Measurements from ENCODE around the gene ACVR2B. TPM values are rescaled to one million over a fixed set of nuclear protein-coding genes. Genes with fewer than 3 reads are reported as not detected.

ACVR2B gene
- total and polyA plus RNA-seq, 7 experiments from 2014 or later, result 0.71 to 14.0 (median 7.5) TPM

DNA sequence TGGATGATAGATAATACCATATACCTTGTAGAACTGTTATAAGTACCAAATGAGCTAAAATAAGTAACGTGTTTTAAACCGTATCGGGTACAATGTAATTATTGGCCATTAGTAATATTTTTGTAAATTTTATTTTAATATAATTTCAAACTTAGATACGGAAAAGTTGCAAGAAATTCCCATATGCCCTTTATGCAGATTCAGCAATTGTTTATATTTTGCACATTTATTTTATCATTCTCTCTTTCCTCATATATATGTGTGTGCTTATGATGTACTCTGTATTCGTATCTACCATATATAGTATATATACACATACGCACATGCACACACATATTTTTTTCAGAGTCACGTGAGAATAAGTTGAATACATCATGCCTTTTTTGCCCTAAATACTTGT, 80.9 kb downstream of the ACVR2B start:
- DNase-seq (no peak), ATAC-seq (no peak)
- POLR2A ChIA-PET, result no interaction called here
- H3K36me3 Mint-ChIP-seq, result peaks cover 2 to 39% (median 13%) of the 10 kb centered on the region in 5 donors
- no peak overlapping the region for H3K4me3 ChIP-seq (ENCODE audit: low read length)
- H3K27me3 ChIP-seq (ENCODE audit: control insufficient read depth in 2 of 2, insufficient read depth in 2 of 2, low read length in 2 of 2), result no peaks in the 10 kb centered on the region
- H3K4me1 Mint-ChIP-seq, result peaks cover 0 to 6% (median 0%) of the 10 kb centered on the region in 7 donors
- H3K9me3 ChIP-seq (ENCODE audit: control insufficient read depth in 2 of 3, low read length in 3 of 3), result no peaks in the 10 kb centered on the region
- H3K27ac ChIP-seq (ENCODE audit: low read depth, low read length), result no peak overlapping the region
- no peaks in the 10 kb centered on the region for H3K4me1 ChIP-seq (ENCODE audit: control insufficient read depth in 2 of 2, insufficient read depth in 2 of 2, low read length in 2 of 2)
- H3K36me3 ChIP-seq (ENCODE audit: control insufficient read depth in 2 of 3, insufficient read depth in 3 of 3, low read length in 3 of 3), result peaks cover 0 to 3% (median 0%) of the 10 kb centered on the region in 3 experiments
- no peaks in the 10 kb centered on the region for H3K27me3 Mint-ChIP-seq
- peaks cover 0 to 1% (median 0%) of the 10 kb centered on the region in 11 donors for H3K9me3 Mint-ChIP-seq
- H3K4me3 Mint-ChIP-seq, result no peak overlapping the region
- no peak overlapping the region for H3K27ac Mint-ChIP-seq
- CTCF ChIA-PET, result no interaction called here
- intact Hi-C loops (cut with micrococcal nuclease), result no loop called here

GRCh38 chr3:38536671-38537070, 83.0 kb downstream of the ACVR2B start:
- POLR2A ChIA-PET, result no interaction called here
- peaks cover 0 to 4% (median 0%) of the 10 kb centered on the region in 7 donors for H3K4me1 Mint-ChIP-seq
- no peak for DNase-seq
- H3K4me3 ChIP-seq (ENCODE audit: low read length), result no peak overlapping the region
- no peak for ATAC-seq
- peaks cover 0 to 1% (median 0%) of the 10 kb centered on the region in 11 donors for H3K9me3 Mint-ChIP-seq
- H3K4me1 ChIP-seq (ENCODE audit: control insufficient read depth in 2 of 2, insufficient read depth in 2 of 2, low read length in 2 of 2), result no peaks in the 10 kb centered on the region
- no peak overlapping the region for H3K27ac Mint-ChIP-seq
- H3K4me3 Mint-ChIP-seq, result no peak overlapping the region
- H3K36me3 Mint-ChIP-seq, result peaks cover 2 to 35% (median 10%) of the 10 kb centered on the region in 5 donors
- CTCF ChIA-PET, result interaction anchor here (1.5 kb wide), 1 partner anchor 15 kb away, joined by 4 read pairs; no protein-coding TSS in a partner anchor
- no peaks in the 10 kb centered on the region for H3K27me3 Mint-ChIP-seq
- no peaks in the 10 kb centered on the region for H3K27me3 ChIP-seq (ENCODE audit: control insufficient read depth in 2 of 2, insufficient read depth in 2 of 2, low read length in 2 of 2)
- no peak overlapping the region for H3K27ac ChIP-seq (ENCODE audit: low read depth, low read length)
- intact Hi-C loops (cut with micrococcal nuclease), result no loop called here
- peaks cover 0 to 3% (median 0%) of the 10 kb centered on the region in 3 experiments for H3K36me3 ChIP-seq (ENCODE audit: control insufficient read depth in 2 of 3, insufficient read depth in 3 of 3, low read length in 3 of 3)
- H3K9me3 ChIP-seq (ENCODE audit: control insufficient read depth in 2 of 3, low read length in 3 of 3), result no peaks in the 10 kb centered on the region

- Mint-ChIP-seq H3K4me3 (no peak overlapping the region), H3K4me1 (peaks cover 0 to 4% (median 0%) of the 10 kb centered on the region in 7 donors), H3K27me3 (no peaks in the 10 kb centered on the region), H3K9me3 (peaks cover 0 to 1% (median 0%) of the 10 kb centered on the region in 11 donors), H3K27ac (peak overlapping the region in 1 of 9 donors; percentile 38), H3K36me3 (peaks cover 2 to 36% (median 10%) of the 10 kb centered on the region in 5 donors)
- Histone ChIP-seq H3K9me3 (ENCODE audit: control insufficient read depth in 2 of 3, low read length in 3 of 3) (no peaks in the 10 kb centered on the region), H3K27ac (ENCODE audit: low read depth, low read length) (no peak overlapping the region), H3K36me3 (ENCODE audit: control insufficient read depth in 2 of 3, insufficient read depth in 3 of 3, low read length in 3 of 3) (no peaks in the 10 kb centered on the region), H3K27me3 (ENCODE audit: control insufficient read depth in 2 of 2, insufficient read depth in 2 of 2, low read length in 2 of 2) (no peaks in the 10 kb centered on the region), H3K4me1 (ENCODE audit: control insufficient read depth in 2 of 2, insufficient read depth in 2 of 2, low read length in 2 of 2) (no peaks in the 10 kb centered on the region), H3K4me3 (ENCODE audit: low read length) (no peak overlapping the region)
- POLR2A ChIA-PET, result no interaction called here
- no peak for ATAC-seq
- CTCF ChIA-PET, result no interaction called here
- intact Hi-C loops (cut with micrococcal nuclease), result no loop called here
- no peak for DNase-seq
These were observed 85.2 kb downstream of the ACVR2B start for GRCh38 chr3:38538773-38539353.

DNA sequence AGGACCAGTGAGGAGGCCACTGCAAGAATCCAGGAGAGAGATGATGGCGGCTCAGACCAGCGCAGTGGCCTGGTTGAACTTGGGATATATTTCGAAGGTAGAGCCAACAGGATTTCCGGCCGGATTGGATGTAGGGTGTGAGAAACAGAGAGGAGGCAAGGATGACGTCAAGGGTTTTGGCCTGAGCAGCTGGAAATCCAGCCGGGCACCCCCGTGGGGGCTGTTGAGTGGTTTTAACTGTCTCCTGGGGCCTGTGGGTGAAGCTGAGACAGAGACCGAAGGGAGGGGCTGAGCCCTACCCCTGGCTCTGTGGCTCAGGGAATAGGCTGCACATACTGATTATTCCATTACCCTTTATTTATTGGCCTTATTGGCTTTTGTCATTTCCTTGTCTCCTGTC, 88.1 kb downstream of the ACVR2B start:
- Mint-ChIP-seq H3K27me3 (peaks cover 0 to 6% (median 0%) of the 10 kb centered on the region in 5 donors), H3K4me1 (peaks cover 0 to 1% (median 0%) of the 10 kb centered on the region in 7 donors), H3K9me3 (no peaks in the 10 kb centered on the region), H3K4me3 (no peak overlapping the region), H3K27ac (no peak overlapping the region), H3K36me3 (peaks cover 0 to 14% (median 0%) of the 10 kb centered on the region in 5 donors)
- Histone ChIP-seq H3K27ac (ENCODE audit: low read depth, low read length) (no peak overlapping the region), H3K36me3 (ENCODE audit: control insufficient read depth in 2 of 3, insufficient read depth in 3 of 3, low read length in 3 of 3) (no peaks in the 10 kb centered on the region), H3K4me3 (ENCODE audit: low read length) (no peak overlapping the region), H3K4me1 (ENCODE audit: control insufficient read depth in 2 of 2, insufficient read depth in 2 of 2, low read length in 2 of 2) (no peaks in the 10 kb centered on the region), H3K27me3 (ENCODE audit: control insufficient read depth in 2 of 2, insufficient read depth in 2 of 2, low read length in 2 of 2) (no peaks in the 10 kb centered on the region), H3K9me3 (ENCODE audit: control insufficient read depth in 2 of 3, low read length in 3 of 3) (no peaks in the 10 kb centered on the region)
- DNase-seq (no peak), ATAC-seq (no peak)
- intact Hi-C loops (cut with micrococcal nuclease), result no loop called here
- ChIA-PET POLR2A (no interaction called here), CTCF (no interaction called here)

Other genes with a start within 250 kb of the ACVR2B start
- 1 to 10 TPM in 1 of 5 experiments, under 1 TPM in 4; 0.53 to 1.9 (median 0.62) TPM for gene SLC22A13, start 188.1 kb upstream of the ACVR2B start, total RNA-seq
- gene SLC22A13, start 188.1 kb upstream of the ACVR2B start, polyA plus RNA-seq, result not detected
- under 1 TPM in 1 of 5 experiments, not detected in 4; 0.15 TPM for gene SLC22A14, start 171.6 kb upstream of the ACVR2B start, total RNA-seq
- not detected for gene SLC22A14, start 171.6 kb upstream of the ACVR2B start, polyA plus RNA-seq
- 1 to 10 TPM in 4 of 5 experiments, under 1 TPM in 1; 1.00 to 6.7 (median 2.1) TPM for gene XYLB, start 107.1 kb upstream of the ACVR2B start, total RNA-seq
- 1 to 10 TPM in 1 of 2 donors, under 1 TPM in 1; 0.37 to 1.4 TPM for gene XYLB, start 107.1 kb upstream of the ACVR2B start, polyA plus RNA-seq
- gene EXOG, start 42.5 kb downstream of the ACVR2B start, total RNA-seq, result 10 to 100 TPM; 20.4 to 31.0 (median 21.3) TPM
- 1 to 10 TPM; 6.1 to 6.6 TPM for gene EXOG, start 42.5 kb downstream of the ACVR2B start, polyA plus RNA-seq
- under 1 TPM in 2 of 5 experiments, not detected in 3; 0.05 to 0.59 TPM for gene SCN5A, start 195.8 kb downstream of the ACVR2B start, total RNA-seq
- gene SCN5A, start 195.8 kb downstream of the ACVR2B start, polyA plus RNA-seq, result not detected